Measurements from ENCODE around the gene PCNX1.

DNA sequence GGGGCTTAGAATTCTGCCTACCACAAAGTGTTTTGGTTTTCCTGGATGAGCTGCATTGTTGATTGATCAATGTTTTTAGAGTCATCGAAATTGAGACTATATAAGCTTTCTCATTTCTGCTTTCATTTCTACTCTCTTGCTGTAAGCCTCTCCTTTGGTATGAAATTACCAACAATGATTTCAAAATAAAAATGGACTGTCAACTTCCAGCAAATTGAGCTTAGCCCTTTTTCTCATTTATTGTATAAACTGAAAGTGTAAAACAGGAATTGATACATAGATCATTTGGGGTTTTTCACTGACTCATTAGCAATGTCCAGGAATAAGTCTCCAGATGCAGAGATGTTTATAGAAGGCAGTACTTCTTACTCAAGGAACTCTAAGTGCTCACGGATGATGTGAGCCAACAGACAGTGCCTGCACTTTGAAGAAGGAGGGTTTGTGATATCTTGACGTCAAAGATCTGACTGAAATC, 20.0 kb upstream of the PCNX1 start:
- TF ChIP-seq, protein P1, sequence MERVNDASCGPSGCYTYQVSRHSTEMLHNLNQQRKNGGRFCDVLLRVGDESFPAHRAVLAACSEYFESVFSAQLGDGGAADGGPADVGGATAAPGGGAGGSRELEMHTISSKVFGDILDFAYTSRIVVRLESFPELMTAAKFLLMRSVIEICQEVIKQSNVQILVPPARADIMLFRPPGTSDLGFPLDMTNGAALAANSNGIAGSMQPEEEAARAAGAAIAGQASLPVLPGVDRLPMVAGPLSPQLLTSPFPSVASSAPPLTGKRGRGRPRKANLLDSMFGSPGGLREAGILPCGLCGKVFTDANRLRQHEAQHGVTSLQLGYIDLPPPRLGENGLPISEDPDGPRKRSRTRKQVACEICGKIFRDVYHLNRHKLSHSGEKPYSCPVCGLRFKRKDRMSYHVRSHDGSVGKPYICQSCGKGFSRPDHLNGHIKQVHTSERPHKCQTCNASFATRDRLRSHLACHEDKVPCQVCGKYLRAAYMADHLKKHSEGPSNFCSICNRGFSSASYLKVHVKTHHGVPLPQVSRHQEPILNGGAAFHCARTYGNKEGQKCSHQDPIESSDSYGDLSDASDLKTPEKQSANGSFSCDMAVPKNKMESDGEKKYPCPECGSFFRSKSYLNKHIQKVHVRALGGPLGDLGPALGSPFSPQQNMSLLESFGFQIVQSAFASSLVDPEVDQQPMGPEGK (CRISPR knock-in tag; IDR thresholded peaks at IDR 0.05; ENCODE audit: borderline replicate concordance): no peak
- TF ChIP-seq GLIS3 (CRISPR knock-in tag; IDR thresholded peaks at IDR 0.05): no peak

Data from SK-N-SH treated with all-trans-retinoic acid at 6 μM for 48 hours (cell line).